H7 (cell line): ENCODE results near the gene PFAS. TPM values are rescaled to one million over a fixed set of nuclear protein-coding genes. Genes with fewer than 3 reads are reported as not detected.

ENCODE experiments used
- DNase-seq: peaks from one replicate; pipeline ENCODE4 v3.0.0; 2012
- H3K27me3 ChIP-seq: 2 replicates; pipeline ENCODE4 v1.6.0; 2011; ENCODE audit warnings: mild to moderate bottlenecking, low read length; ENCODE audit not compliant: control insufficient read depth, insufficient read depth
- H3K36me3 ChIP-seq: replicated peaks from 2 replicates; pipeline ENCODE4 v1.5.1; 2011; ENCODE audit warnings: low read length; ENCODE audit not compliant: control insufficient read depth, insufficient read depth
- H3K4me3 ChIP-seq: 2 replicates; pipeline ENCODE4 v1.5.1; 2011; ENCODE audit warnings: low read depth, mild to moderate bottlenecking, control low read depth, low read length, moderate library complexity; ENCODE audit not compliant: insufficient read depth
- total RNA-seq: library from RNA; depleted of rRNA; stranded (reverse); fragments of >200 nt; shearing (Covaris generic); gene quantifications from 2 replicates; pipeline ENCODE4 v1.2.3, GENCODE V29; 2014

The PFAS gene
- total RNA-seq, 1 experiment from 2014 or later: 122 TPM

GRCh38 chr17:8292639-8293395 is 43.7 kb downstream of the PFAS start:
- H3K36me3 ChIP-seq: no peaks in the 10 kb centered on the region
- DNase-seq: no peak
- no peaks in the 10 kb centered on the region for H3K27me3 ChIP-seq
- no peak overlapping the region for H3K4me3 ChIP-seq

GRCh38 chr17:8294361-8294760 is 45.3 kb downstream of the PFAS start:
- Histone ChIP-seq H3K4me3 (no peak overlapping the region), H3K36me3 (no peaks in the 10 kb centered on the region), H3K27me3 (no peaks in the 10 kb centered on the region)
- no peak for DNase-seq

- no peaks in the 10 kb centered on the region for H3K27me3 ChIP-seq
- H3K4me3 ChIP-seq: peak overlapping the region; percentile 70
- H3K36me3 ChIP-seq: no peaks in the 10 kb centered on the region
- no peak for DNase-seq
These were observed 45.8 kb downstream of the PFAS start for GRCh38 chr17:8294814-8295316.

GRCh38 chr17:8300226-8300625 is 51.1 kb downstream of the PFAS start:
- H3K27me3 ChIP-seq: no peaks in the 10 kb centered on the region
- no peak overlapping the region for H3K4me3 ChIP-seq
- H3K36me3 ChIP-seq: no peaks in the 10 kb centered on the region
- no peak for DNase-seq

- Histone ChIP-seq H3K36me3 (no peaks in the 10 kb centered on the region), H3K4me3 (no peak overlapping the region), H3K27me3 (no peaks in the 10 kb centered on the region)
- DNase-seq: peak; percentile 92
These were observed 51.6 kb downstream of the PFAS start for GRCh38 chr17:8300627-8301242.

- peaks cover 15% of the 10 kb centered on the region for H3K27me3 ChIP-seq
These were observed 61.6 kb downstream of the PFAS start for GRCh38 chr17:8310601-8311123.

GRCh38 chr17:8311131-8311790 is 62.2 kb downstream of the PFAS start:
- peak; percentile 41 for DNase-seq
- Histone ChIP-seq H3K4me3 (no peak overlapping the region), H3K36me3 (no peaks in the 10 kb centered on the region), H3K27me3 (peaks cover 21% of the 10 kb centered on the region)

More at GRCh38 chr17:8310601-8311123, 61.6 kb downstream of the PFAS start:
- DNase-seq: peak; percentile 37
- Histone ChIP-seq H3K4me3 (peak overlapping the region; percentile 2; the same call in 1 of the 2 replicates), H3K36me3 (no peaks in the 10 kb centered on the region)

GRCh38 chr17:8312251-8312650 is 63.2 kb downstream of the PFAS start:
- no peak overlapping the region for H3K4me3 ChIP-seq

GRCh38 chr17:8312726-8313600 is 63.9 kb downstream of the PFAS start:
- peaks cover 27% of the 10 kb centered on the region for H3K27me3 ChIP-seq
- no peak overlapping the region for H3K4me3 ChIP-seq
- no peaks in the 10 kb centered on the region for H3K36me3 ChIP-seq
- peak; percentile 55 for DNase-seq

More at GRCh38 chr17:8312251-8312650, 63.2 kb downstream of the PFAS start:
- DNase-seq: no peak
- no peaks in the 10 kb centered on the region for H3K36me3 ChIP-seq
- H3K27me3 ChIP-seq: peaks cover 27% of the 10 kb centered on the region

- peak; percentile 82 for DNase-seq
- Histone ChIP-seq H3K36me3 (no peaks in the 10 kb centered on the region), H3K27me3 (peaks cover 27% of the 10 kb centered on the region), H3K4me3 (peak overlapping the region; percentile 66)
These were observed 66.0 kb downstream of the PFAS start for GRCh38 chr17:8314797-8315763.

GRCh38 chr17:8315764-8316217 is 66.7 kb downstream of the PFAS start:
- DNase-seq: peak; percentile 86
- no peaks in the 10 kb centered on the region for H3K36me3 ChIP-seq
- peaks cover 27% of the 10 kb centered on the region for H3K27me3 ChIP-seq
- H3K4me3 ChIP-seq: peak overlapping the region; percentile 66

- DNase-seq: peak; percentile 42
- Histone ChIP-seq H3K27me3 (peaks cover 27% of the 10 kb centered on the region), H3K36me3 (no peaks in the 10 kb centered on the region), H3K4me3 (no peak overlapping the region)
These were observed 69.2 kb downstream of the PFAS start for GRCh38 chr17:8318010-8318935.
